Measurements from ENCODE around the gene SLC18A3. TPM values are rescaled to one million over a fixed set of nuclear protein-coding genes. Genes with fewer than 3 reads are reported as not detected.

The SLC18A3 gene
- total RNA-seq, 1 experiment from 2014 or later, result not detected

- TF ChIP-seq CTCF (conservative IDR thresholded peaks at IDR 0.05; ENCODE audit: low read depth, low read length) (no peak), EZH2phosphoT487 (IDR thresholded peaks at IDR 0.05; ENCODE audit: borderline replicate concordance, low read length) (no peak), EZH2 (IDR thresholded peaks at IDR 0.05; ENCODE audit: low read length, unreplicated experiment) (no peak)
- POLR2A ChIA-PET (ENCODE audit: unreplicated experiment), result interaction anchor here (0.6 kb wide), 1 partner anchor 25 kb away, joined by 3 read pairs; no protein-coding TSS in a partner anchor
- DNase-seq, result peak; percentile 72
- no peaks in the 10 kb centered on the region; the same call in 1 of the 2 replicates for H3K36me3 ChIP-seq (ENCODE audit: low read depth, low read length)
- no peak overlapping the region for H3K27ac ChIP-seq (ENCODE audit: low read length)
- CTCF ChIA-PET, result no interaction called here
- intact Hi-C loops (cut with micrococcal nuclease), result no loop called here
- H3K9me3 ChIP-seq (ENCODE audit: low read length), result peaks cover 10% of the 10 kb centered on the region; the same call in 1 of the 2 replicates
- peaks cover 9% of the 10 kb centered on the region for H3K4me1 ChIP-seq (ENCODE audit: insufficient read depth, low read length)
- no peaks in the 10 kb centered on the region for H3K27me3 ChIP-seq (ENCODE audit: low read length)
- no peaks in the 10 kb centered on the region for H3K9me2 ChIP-seq (replicated peaks; ENCODE audit: low read length)
- no TSS peak for BruUV-seq (replicated peaks)
- no peak overlapping the region for H3K4me2 ChIP-seq (ENCODE audit: low read length)
- H3F3A ChIP-seq (ENCODE audit: low read length, unreplicated experiment), result no peaks in the 10 kb centered on the region
- H2AFZ ChIP-seq (ENCODE audit: low read length), result peak overlapping the region; percentile 6; the same call in 1 of the 2 replicates
- no peak overlapping the region for H3K4me3 ChIP-seq (ENCODE audit: low read length)
- H3K9ac ChIP-seq (ENCODE audit: low read length), result no peak overlapping the region
- no peaks in the 10 kb centered on the region for H3K79me2 ChIP-seq (ENCODE audit: low read length)
- H4K20me1 ChIP-seq (ENCODE audit: low read length), result no peaks in the 10 kb centered on the region
- ATAC-seq, result peak; percentile 87
Measured at GRCh38 chr10:49564461-49565009, 45.6 kb upstream of the SLC18A3 start.

- H3K4me2 ChIP-seq (ENCODE audit: low read length), result no peak overlapping the region
- peaks cover 9% of the 10 kb centered on the region for H3K4me1 ChIP-seq (ENCODE audit: insufficient read depth, low read length)
- ATAC-seq (no peak), DNase-seq (no peak)
- no peaks in the 10 kb centered on the region for H4K20me1 ChIP-seq (ENCODE audit: low read length)
- H3K4me3 ChIP-seq (ENCODE audit: low read length), result no peak overlapping the region
- H2AFZ ChIP-seq (ENCODE audit: low read length), result no peak overlapping the region
- H3F3A ChIP-seq (ENCODE audit: low read length, unreplicated experiment), result no peaks in the 10 kb centered on the region
- H3K36me3 ChIP-seq (ENCODE audit: low read depth, low read length), result no peaks in the 10 kb centered on the region; the same call in 1 of the 2 replicates
- no peaks in the 10 kb centered on the region for H3K79me2 ChIP-seq (ENCODE audit: low read length)
- H3K27me3 ChIP-seq (ENCODE audit: low read length), result no peaks in the 10 kb centered on the region
- intact Hi-C loops (cut with micrococcal nuclease), result no loop called here
- no peak overlapping the region for H3K9ac ChIP-seq (ENCODE audit: low read length)
- TF ChIP-seq CTCF (conservative IDR thresholded peaks at IDR 0.05; ENCODE audit: low read depth, low read length) (no peak), EZH2phosphoT487 (IDR thresholded peaks at IDR 0.05; ENCODE audit: borderline replicate concordance, low read length) (no peak), EZH2 (IDR thresholded peaks at IDR 0.05; ENCODE audit: low read length, unreplicated experiment) (no peak)
- H3K9me2 ChIP-seq (replicated peaks; ENCODE audit: low read length), result peaks cover 4% of the 10 kb centered on the region; the same call in 1 of the 2 replicates
- no TSS peak for BruUV-seq (replicated peaks)
- CTCF ChIA-PET, result no interaction called here
- H3K9me3 ChIP-seq (ENCODE audit: low read length), result peaks cover 13% of the 10 kb centered on the region; the same call in 1 of the 2 replicates
- no peak overlapping the region for H3K27ac ChIP-seq (ENCODE audit: low read length)
- POLR2A ChIA-PET (ENCODE audit: unreplicated experiment), result interaction anchor here (0.6 kb wide), 1 partner anchor 338 kb away, joined by 4 read pairs; no protein-coding TSS in a partner anchor
Measured at GRCh38 chr10:49567810-49568209, 42.3 kb upstream of the SLC18A3 start.

- H3K27ac ChIP-seq (ENCODE audit: low read length), result no peak overlapping the region
- peaks cover 9% of the 10 kb centered on the region for H3K4me1 ChIP-seq (ENCODE audit: insufficient read depth, low read length)
- ChIA-PET CTCF (no interaction called here), POLR2A (ENCODE audit: unreplicated experiment) (interaction anchor here (0.6 kb wide), 1 partner anchor 338 kb away, joined by 4 read pairs; no protein-coding TSS in a partner anchor)
- BruUV-seq (replicated peaks), result no TSS peak
- no peaks in the 10 kb centered on the region for H3K79me2 ChIP-seq (ENCODE audit: low read length)
- intact Hi-C loops (cut with micrococcal nuclease), result no loop called here
- H3K4me3 ChIP-seq (ENCODE audit: low read length), result no peak overlapping the region
- H3F3A ChIP-seq (ENCODE audit: low read length, unreplicated experiment), result no peaks in the 10 kb centered on the region
- no peak overlapping the region for H2AFZ ChIP-seq (ENCODE audit: low read length)
- H3K9me3 ChIP-seq (ENCODE audit: low read length), result peaks cover 13% of the 10 kb centered on the region; the same call in 1 of the 2 replicates
- H4K20me1 ChIP-seq (ENCODE audit: low read length), result no peaks in the 10 kb centered on the region
- peak; percentile 40 for DNase-seq
- H3K9ac ChIP-seq (ENCODE audit: low read length), result no peak overlapping the region
- no peaks in the 10 kb centered on the region for H3K27me3 ChIP-seq (ENCODE audit: low read length)
- ATAC-seq, result no peak
- no peaks in the 10 kb centered on the region; the same call in 1 of the 2 replicates for H3K36me3 ChIP-seq (ENCODE audit: low read depth, low read length)
- peaks cover 4% of the 10 kb centered on the region; the same call in 1 of the 2 replicates for H3K9me2 ChIP-seq (replicated peaks; ENCODE audit: low read length)
- TF ChIP-seq EZH2phosphoT487 (IDR thresholded peaks at IDR 0.05; ENCODE audit: borderline replicate concordance, low read length), result no peak
- no peak for TF ChIP-seq CTCF (conservative IDR thresholded peaks at IDR 0.05; ENCODE audit: low read depth, low read length)
- TF ChIP-seq EZH2 (IDR thresholded peaks at IDR 0.05; ENCODE audit: low read length, unreplicated experiment), result no peak
- no peak overlapping the region for H3K4me2 ChIP-seq (ENCODE audit: low read length)
Measured at GRCh38 chr10:49568235-49568634, 41.9 kb upstream of the SLC18A3 start.

Data from PC-3 (cell line).